PC-9 (cell line): ENCODE results near the gene ZER1. TPM values are rescaled to one million over a fixed set of nuclear protein-coding genes. Genes with fewer than 3 reads are reported as not detected.
A peak's percentile ranks its signal among the peaks of the same experiment; 100 is the strongest.
"Not testable (repeated sequence)": the region's sequence is repeated elsewhere in the genome, so short reads cannot be mapped to it uniquely, and the experiment has no call there.

ENCODE experiments used
- BruUV-seq: library from RNA; stranded (reverse); fragments of 400-500 nt; replicated peaks from 2 replicates; lab custom pipeline; 2021; lab: Mats Ljungman, UMichigan
- CTCF ChIA-PET: fragments of 300-600 bp; sonication (Branson Sonifier 250); formaldehyde crosslinking; loops from one replicate; lab custom pipeline; 2022; ENCODE audit warnings: antibody characterized with exemption; lab: Charles Lee
- POLR2A ChIA-PET: fragments of 300-600 bp; sonication (Branson Sonifier 250); formaldehyde crosslinking; loops from one replicate; lab custom pipeline; 2022; ENCODE audit warnings: antibody characterized with exemption; ENCODE audit not compliant: unreplicated experiment; lab: Charles Lee
- DNase-seq, 2 experiments: peaks; one replicate each; pipeline versions ENCODE4 v3.0.0 to v3.0.0-alpha.2; 2015 to 2022; ENCODE audit warnings: mixed read lengths in 1 of 2
- H2AFZ ChIP-seq: fragments of 200-600 bp; sonication (generic); 2 replicates; pipeline ENCODE4 v1.8.1; 2017; ENCODE audit warnings: antibody characterized with exemption
- H3F3A ChIP-seq: fragments of 200-600 bp; sonication (generic); 2 replicates; pipeline ENCODE4 v1.8.1; 2017; ENCODE audit warnings: antibody characterized with exemption, mild to moderate bottlenecking, low read depth; ENCODE audit not compliant: insufficient read depth
- H3K27ac ChIP-seq: fragments of 200-600 bp; sonication (generic); 2 replicates; pipeline ENCODE4 v1.6.1; 2016; ENCODE audit warnings: mixed run types
- H3K27me3 ChIP-seq: fragments of 200-600 bp; sonication (generic); 2 replicates; pipeline ENCODE4 v1.6.1; 2016; ENCODE audit warnings: low read depth, mixed run types; ENCODE audit not compliant: insufficient read depth
- H3K36me3 ChIP-seq: fragments of 200-600 bp; sonication (generic); 2 replicates; pipeline ENCODE4 v1.6.1; 2016; ENCODE audit warnings: low read depth, mixed run types
- H3K4me1 ChIP-seq: fragments of 200-600 bp; sonication (generic); replicated peaks from 2 replicates; pipeline ENCODE4 v1.6.1; 2016; ENCODE audit warnings: mixed run types; ENCODE audit not compliant: insufficient read depth
- H3K4me2 ChIP-seq: fragments of 200-600 bp; sonication (generic); 2 replicates; pipeline ENCODE4 v1.6.1; 2017; ENCODE audit warnings: mixed run types
- H3K4me3 ChIP-seq: fragments of 200-600 bp; sonication (generic); 2 replicates; pipeline ENCODE4 v1.6.1; 2016; ENCODE audit warnings: mixed run types
- H3K79me2 ChIP-seq: fragments of 200-600 bp; sonication (generic); 2 replicates; pipeline ENCODE4 v1.6.1; 2017; ENCODE audit warnings: low read depth, mixed run types
- H3K9me2 ChIP-seq: fragments of 200-600 bp; sonication (generic); 2 replicates; pipeline ENCODE4 v1.8.1; 2017; ENCODE audit warnings: mild to moderate bottlenecking; ENCODE audit not compliant: insufficient read depth
- H3K9me3 ChIP-seq: fragments of 200-600 bp; sonication (generic); 2 replicates; pipeline ENCODE4 v1.8.1; 2016; ENCODE audit warnings: low read depth; ENCODE audit not compliant: insufficient read depth
- H4K20me1 ChIP-seq: fragments of 200-600 bp; sonication (generic); 2 replicates; pipeline ENCODE4 v1.8.1; 2017; ENCODE audit not compliant: insufficient read depth
- CTCF ChIP-seq: fragments of 200-600 bp; sonication (generic); conservative IDR thresholded peaks from 2 replicates; pipeline ENCODE4 v1.6.1; 2017; ENCODE audit warnings: mixed run types, antibody characterized with exemption, mild to moderate bottlenecking, moderate library complexity
- EZH2 ChIP-seq: fragments of 200-600 bp; sonication (generic); IDR thresholded peaks from 2 replicates; pipeline ENCODE4 v1.8.0; 2017; ENCODE audit warnings: antibody characterized with exemption, low read depth
- intact Hi-C: fragments of 100-400 bp; cut with micrococcal nuclease; formaldehyde crosslinking; loops from one replicate; pipeline ENCODE4 v1.10.0; 2022; ENCODE audit not compliant: unreplicated experiment
- total RNA-seq: library from RNA; stranded (reverse); gene quantifications from 2 replicates; pipeline ENCODE4 v1.2.3, GENCODE V29; 2021

ZER1 gene
- total RNA-seq, 1 experiment from 2014 or later: 65.2 TPM

GRCh38 chr9:128702445-128702948 is 69.2 kb downstream of the ZER1 start, which contains the start of gene PKN3:
Gene PKN3, plus strand, starts transcription at chr9:128702503. Its CDS starts 413 bp downstream, at chr9:128702916.
- BruUV-seq: no TSS peak
- intact Hi-C loops: no loop called here
- no peak within 1 kb of the TSS for H3K27ac ChIP-seq
- H3K27me3 ChIP-seq: no peaks in the 10 kb centered on the region
- POLR2A ChIA-PET: no interaction called here
- H3K4me1 ChIP-seq: no peaks in the 10 kb centered on the region
- peak within 1 kb of the TSS; percentile 70 for H2AFZ ChIP-seq
- DNase-seq: peak; percentile 31 to 93
- CTCF ChIA-PET: interaction anchor here (0.6 to 1.3 kb wide), 6 partner anchors 18 to 369 kb away, joined by 3 to 16 read pairs (median 4); partner anchors contain the start of genes ENDOG and ZDHHC12
- H3K9me2 ChIP-seq: no peaks in the 10 kb centered on the region
- H3K4me2 ChIP-seq: peak within 1 kb of the TSS; percentile 73
- no peaks in the 10 kb centered on the region for H3K79me2 ChIP-seq
- peak within 1 kb of the TSS; percentile 61 for H3K4me3 ChIP-seq
- no peaks in the 10 kb centered on the region for H3K9me3 ChIP-seq
- no peaks in the 10 kb centered on the region for H3K36me3 ChIP-seq
- TF ChIP-seq CTCF: peak; percentile 81
- TF ChIP-seq EZH2: no peak
- H4K20me1 ChIP-seq: no peaks in the 10 kb centered on the region
- peaks cover 24% of the 10 kb centered on the region for H3F3A ChIP-seq

GRCh38 chr9:128701227-128701854 is 70.4 kb downstream of the ZER1 start:
- ChIA-PET CTCF (interaction anchor here (0.5 to 1.3 kb wide), 4 partner anchors 23 to 117 kb away, joined by 5 to 16 read pairs (median 8); partner anchors contain the start of genes ENDOG and ZDHHC12), POLR2A (no interaction called here)
- TF ChIP-seq EZH2: no peak
- TF ChIP-seq CTCF: no peak
- no peak overlapping the region for H2AFZ ChIP-seq
- H3F3A ChIP-seq: peaks cover 36% of the 10 kb centered on the region
- no peaks in the 10 kb centered on the region for H3K9me2 ChIP-seq
- no peaks in the 10 kb centered on the region for H3K4me1 ChIP-seq
- H3K27me3 ChIP-seq: no peaks in the 10 kb centered on the region
- DNase-seq: no peak
- BruUV-seq: no TSS peak
- no peak overlapping the region for H3K4me3 ChIP-seq
- no peaks in the 10 kb centered on the region for H3K36me3 ChIP-seq
- H3K4me2 ChIP-seq: no peak overlapping the region
- no peaks in the 10 kb centered on the region for H3K9me3 ChIP-seq
- intact Hi-C loops: no loop called here
- no peaks in the 10 kb centered on the region for H3K79me2 ChIP-seq
- H3K27ac ChIP-seq: no peak overlapping the region
- H4K20me1 ChIP-seq: no peaks in the 10 kb centered on the region

- H3F3A ChIP-seq: peaks cover 56% of the 10 kb centered on the region
- POLR2A ChIA-PET, H3K4me2 ChIP-seq, H3K27ac ChIP-seq, H3K9me2 ChIP-seq, BruUV-seq, H3K9me3 ChIP-seq, DNase-seq, H2AFZ ChIP-seq, H4K20me1 ChIP-seq, H3K4me1 ChIP-seq, H3K27me3 ChIP-seq, H3K4me3 ChIP-seq, H3K79me2 ChIP-seq, H3K36me3 ChIP-seq, intact Hi-C loops: not testable (repeated sequence)
- CTCF ChIA-PET: interaction anchor here (0.6 kb wide), 1 partner anchor 206 kb away, joined by 3 read pairs; no protein-coding TSS in a partner anchor
These were observed 72.5 kb downstream of the ZER1 start for GRCh38 chr9:128699096-128699795.
